ENCODE results near the gene MACROD1. TPM values are rescaled to one million over a fixed set of nuclear protein-coding genes. Genes with fewer than 3 reads are reported as not detected.

The MACROD1 gene
- total RNA-seq, 2 donors from 2014 or later, result 24.7 to 65.4 TPM

DNA sequence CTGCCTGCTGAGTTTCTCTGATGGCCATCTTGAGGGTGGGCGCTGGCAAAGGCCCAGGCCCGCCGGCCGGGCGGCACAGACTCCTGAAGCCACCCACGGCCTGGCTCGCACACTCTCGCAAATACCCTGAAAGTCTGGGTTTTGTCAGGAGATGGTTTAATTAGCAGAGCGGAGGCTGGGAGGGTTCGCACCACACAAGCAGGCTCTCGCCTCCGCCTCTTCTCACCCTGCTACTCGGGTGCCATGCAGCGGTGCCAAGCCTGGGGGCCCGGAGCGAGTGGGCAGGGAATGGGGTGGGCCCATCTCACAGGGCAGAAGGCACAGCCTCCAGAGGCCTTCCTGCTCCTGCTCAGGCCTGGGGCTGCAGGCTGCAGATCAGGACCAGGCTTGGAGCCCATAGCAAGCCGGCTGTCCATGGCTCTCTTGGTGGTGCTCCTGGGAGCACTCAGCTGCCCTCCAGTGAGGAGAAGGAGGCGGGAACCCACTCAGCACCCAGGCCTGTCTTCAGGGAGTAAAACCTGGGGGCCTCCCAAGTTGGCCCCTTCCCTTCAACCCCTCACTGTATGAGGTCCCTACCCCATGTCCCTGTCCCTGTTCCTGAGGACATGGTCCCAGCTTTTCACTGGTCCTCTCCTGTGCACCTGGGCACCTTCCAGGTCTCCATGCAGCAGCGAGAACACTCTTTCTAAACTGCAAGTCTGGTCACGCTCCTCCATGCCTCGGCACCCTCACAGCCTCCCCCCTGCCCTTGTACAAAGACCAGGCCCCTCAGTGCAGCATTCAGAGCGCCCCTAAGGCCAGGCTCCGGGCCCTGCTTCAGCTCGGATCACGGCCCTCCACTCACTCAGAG lies 68.2 kb downstream of the MACROD1 start:
- Histone ChIP-seq H3K9me3 (no peaks in the 10 kb centered on the region), H3K27ac (no peak overlapping the region), H3K36me3 (replicated peaks in 1 of 2; ENCODE audit: insufficient read depth in 1 of 2, low read depth in 2 of 2) (no peaks in the 10 kb centered on the region), H3K4me3 (no peak overlapping the region), H3K27me3 (no peaks in the 10 kb centered on the region), H3K4me1 (peaks cover 16% of the 10 kb centered on the region)
- 90 to 91% methylated on average over 20 to 25 of the region's 25 CpGs for WGBS, 2 donors
- DNase-seq, result no peak
- ATAC-seq, result no peak
- intact Hi-C loops (cut with DNase I), result no loop called here
- no peak for TF ChIP-seq POLR2A (IDR thresholded peaks at IDR 0.05)
- TF ChIP-seq, protein P1, sequence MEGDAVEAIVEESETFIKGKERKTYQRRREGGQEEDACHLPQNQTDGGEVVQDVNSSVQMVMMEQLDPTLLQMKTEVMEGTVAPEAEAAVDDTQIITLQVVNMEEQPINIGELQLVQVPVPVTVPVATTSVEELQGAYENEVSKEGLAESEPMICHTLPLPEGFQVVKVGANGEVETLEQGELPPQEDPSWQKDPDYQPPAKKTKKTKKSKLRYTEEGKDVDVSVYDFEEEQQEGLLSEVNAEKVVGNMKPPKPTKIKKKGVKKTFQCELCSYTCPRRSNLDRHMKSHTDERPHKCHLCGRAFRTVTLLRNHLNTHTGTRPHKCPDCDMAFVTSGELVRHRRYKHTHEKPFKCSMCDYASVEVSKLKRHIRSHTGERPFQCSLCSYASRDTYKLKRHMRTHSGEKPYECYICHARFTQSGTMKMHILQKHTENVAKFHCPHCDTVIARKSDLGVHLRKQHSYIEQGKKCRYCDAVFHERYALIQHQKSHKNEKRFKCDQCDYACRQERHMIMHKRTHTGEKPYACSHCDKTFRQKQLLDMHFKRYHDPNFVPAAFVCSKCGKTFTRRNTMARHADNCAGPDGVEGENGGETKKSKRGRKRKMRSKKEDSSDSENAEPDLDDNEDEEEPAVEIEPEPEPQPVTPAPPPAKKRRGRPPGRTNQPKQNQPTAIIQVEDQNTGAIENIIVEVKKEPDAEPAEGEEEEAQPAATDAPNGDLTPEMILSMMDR (IDR thresholded peaks at IDR 0.05), result no peak

DNA sequence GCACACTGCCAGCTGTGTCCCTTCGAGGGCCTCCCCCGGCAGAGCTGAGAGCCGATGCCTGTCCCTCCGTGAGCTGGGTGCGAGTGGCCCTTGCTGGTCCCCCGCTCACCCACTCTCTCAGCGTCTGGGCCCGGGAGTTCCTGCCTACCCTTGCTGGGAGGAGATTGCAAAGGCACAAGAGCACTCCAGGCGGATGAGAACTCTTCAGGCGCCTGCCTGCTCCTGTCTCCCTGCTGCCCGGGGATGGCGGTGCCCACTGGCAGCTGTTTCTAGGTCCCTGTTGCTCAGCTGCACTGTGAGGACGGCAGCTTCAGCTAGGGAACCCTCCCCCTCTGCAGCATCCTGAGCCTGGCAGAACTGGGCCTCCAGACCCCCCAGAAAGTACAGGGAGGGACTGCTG lies 69.1 kb downstream of the MACROD1 start:
- no peaks in the 10 kb centered on the region for H3K36me3 ChIP-seq (replicated peaks in 1 of 2; ENCODE audit: insufficient read depth in 1 of 2, low read depth in 2 of 2)
- WGBS, 2 donors, result 90 to 91% methylated on average over 2 to 13 of the region's 13 CpGs
- H3K4me1 ChIP-seq, result peaks cover 16% of the 10 kb centered on the region
- ATAC-seq (no peak), DNase-seq (no peak)
- no peak overlapping the region for H3K4me3 ChIP-seq
- H3K27ac ChIP-seq, result no peak overlapping the region
- no peaks in the 10 kb centered on the region for H3K27me3 ChIP-seq
- no peaks in the 10 kb centered on the region for H3K9me3 ChIP-seq
- TF ChIP-seq POLR2A (IDR thresholded peaks at IDR 0.05), result no peak
- TF ChIP-seq, protein P1 (IDR thresholded peaks at IDR 0.05), result no peak
- intact Hi-C loops (cut with DNase I), result no loop called here

DNA sequence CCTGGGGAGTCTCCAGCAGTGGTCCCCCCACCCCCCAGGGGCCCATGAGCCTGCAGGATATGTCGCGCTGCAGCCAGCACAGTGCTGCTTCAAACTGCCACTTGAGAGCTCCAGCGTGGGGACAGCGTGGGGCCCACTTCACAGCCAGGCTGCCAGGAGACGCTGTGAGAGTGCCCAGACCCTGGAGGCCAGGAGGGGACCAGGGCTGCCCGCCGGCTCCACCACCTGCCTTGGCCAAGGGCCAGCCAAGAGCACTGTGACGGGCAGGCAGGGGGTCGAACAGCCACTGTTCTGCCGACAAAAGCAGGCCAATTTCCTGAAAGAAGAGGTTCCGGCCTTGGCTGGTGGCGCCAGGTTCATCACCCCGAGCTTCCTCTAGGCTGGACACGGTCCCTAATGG lies 70.0 kb downstream of the MACROD1 start:
- Histone ChIP-seq H3K27me3 (no peaks in the 10 kb centered on the region), H3K36me3 (replicated peaks in 1 of 2; ENCODE audit: insufficient read depth in 1 of 2, low read depth in 2 of 2) (no peaks in the 10 kb centered on the region), H3K27ac (no peak overlapping the region), H3K4me1 (peaks cover 16% of the 10 kb centered on the region), H3K4me3 (no peak overlapping the region), H3K9me3 (no peaks in the 10 kb centered on the region)
- no peak for ATAC-seq
- 71 to 83% methylated on average over 9 to 11 of the region's 14 CpGs for WGBS, 2 donors
- no peak for DNase-seq
- intact Hi-C loops (cut with DNase I), result no loop called here
- TF ChIP-seq, protein P1 (IDR thresholded peaks at IDR 0.05), result no peak
- TF ChIP-seq POLR2A (IDR thresholded peaks at IDR 0.05), result no peak

- no peaks in the 10 kb centered on the region for H3K9me3 ChIP-seq
- 62 to 87% methylated on average over 10 of the region's 10 CpGs for WGBS, 2 donors
- H3K4me1 ChIP-seq, result peaks cover 21% of the 10 kb centered on the region
- H3K27me3 ChIP-seq, result no peaks in the 10 kb centered on the region
- no peak for TF ChIP-seq POLR2A (IDR thresholded peaks at IDR 0.05)
- TF ChIP-seq, protein P1 (IDR thresholded peaks at IDR 0.05), result no peak
- no peak for ATAC-seq
- H3K27ac ChIP-seq, result peak overlapping the region in 1 of 4 donors; percentile 26
- no peaks in the 10 kb centered on the region for H3K36me3 ChIP-seq (replicated peaks in 1 of 2; ENCODE audit: insufficient read depth in 1 of 2, low read depth in 2 of 2)
- no peak overlapping the region for H3K4me3 ChIP-seq
- intact Hi-C loops (cut with DNase I), result no loop called here
- no peak for DNase-seq
Observed at GRCh38 chr11:64095273-64095817, 70.6 kb downstream of the MACROD1 start.
